Naive thymus-derived CD4-positive, alpha-beta T cell (primary cell): ENCODE results near the gene PPFIBP2. TPM values are rescaled to one million over a fixed set of nuclear protein-coding genes. Genes with fewer than 3 reads are reported as not detected.
A peak's percentile ranks its signal among the peaks of the same experiment; 100 is the strongest.
"Not testable (repeated sequence)": the region's sequence is repeated elsewhere in the genome, so short reads cannot be mapped to it uniquely, and the experiment has no call there.

Experiments
- ATAC-seq: fragments of 150-1000 bp; cut with Tn5 transposase; 2 replicates; pipeline ENCODE4 v1.10.0; 2021; ENCODE audit warnings: mild to moderate bottlenecking, moderate library complexity
- CTCF ChIA-PET: fragments of 350-600 bp; sonication (Branson Sonifier 250); formaldehyde crosslinking; loops from one replicate; lab custom pipeline; 2021; ENCODE audit warnings: antibody characterized with exemption; lab: Charles Lee
- POLR2A ChIA-PET: fragments of 350-600 bp; sonication (Branson Sonifier 250); formaldehyde crosslinking; loops from one replicate; lab custom pipeline; 2021; ENCODE audit warnings: antibody characterized with exemption, inconsistent platforms; lab: Charles Lee
- DNase-seq, 9 donors: peaks; one replicate each; pipeline versions ENCODE4 v3.0.0 to v3.0.0-alpha.2; 2020 to 2022; ENCODE audit warnings: mixed read lengths in 1 of 9
- H3K27ac ChIP-seq: one replicate; pipeline ENCODE4 v1.7.0; 2013; ENCODE audit warnings: mild to moderate bottlenecking, low read depth, low read length, moderate library complexity
- H3K27me3 ChIP-seq, 2 donors: one replicate each; pipeline ENCODE4 v1.7.0; 2013; ENCODE audit warnings: low read length in 2 of 2, mild to moderate bottlenecking in 2 of 2, moderate library complexity in 2 of 2; ENCODE audit not compliant: control insufficient read depth in 2 of 2, insufficient read depth in 2 of 2
- H3K36me3 ChIP-seq, 3 experiments: 1 replicate in 2 of 3; 2 replicates in 1 of 3; pipeline ENCODE4 v1.7.0; 2013; ENCODE audit warnings: low read length in 3 of 3, mild to moderate bottlenecking in 3 of 3, moderate library complexity in 1 of 3; ENCODE audit not compliant: insufficient read depth in 3 of 3, control insufficient read depth in 2 of 3
- H3K4me1 ChIP-seq, 2 donors: one replicate each; pipeline ENCODE4 v1.7.0; 2013; ENCODE audit warnings: low read length in 2 of 2, mild to moderate bottlenecking in 2 of 2, moderate library complexity in 1 of 2; ENCODE audit not compliant: control insufficient read depth in 2 of 2, insufficient read depth in 2 of 2
- H3K4me3 ChIP-seq: 2 replicates; pipeline ENCODE4 v1.7.0; 2013; ENCODE audit warnings: mild to moderate bottlenecking, low read length
- H3K9me3 ChIP-seq, 3 experiments: 1 replicate in 2 of 3; 2 replicates in 1 of 3; pipeline ENCODE4 v1.7.0; 2013; ENCODE audit warnings: low read length in 3 of 3; ENCODE audit not compliant: control insufficient read depth in 2 of 3
- H3K27ac Mint-ChIP-seq, 9 donors: one replicate each; pipeline ENCODE4 v1.8.0; 2020 to 2022; ENCODE audit warnings: mixed read lengths in 9 of 9, mild to moderate bottlenecking in 8 of 9, moderate library complexity in 5 of 9, inconsistent platforms in 2 of 9
- H3K27me3 Mint-ChIP-seq, 5 donors: one replicate each; pipeline ENCODE4 v1.8.0; 2021 to 2022; ENCODE audit warnings: mixed read lengths in 5 of 5, mild to moderate bottlenecking in 1 of 5
- H3K36me3 Mint-ChIP-seq, 5 donors: one replicate each; pipeline ENCODE4 v1.8.0; 2020 to 2022; ENCODE audit warnings: mixed read lengths in 5 of 5, mild to moderate bottlenecking in 3 of 5, inconsistent platforms in 1 of 5
- H3K4me1 Mint-ChIP-seq, 7 donors: one replicate each; pipeline ENCODE4 v1.8.0; 2020 to 2022; ENCODE audit warnings: mixed read lengths in 7 of 7, mild to moderate bottlenecking in 3 of 7, inconsistent platforms in 1 of 7
- H3K4me3 Mint-ChIP-seq, 10 donors: one replicate each; pipeline ENCODE4 v1.8.0; 2020 to 2022; ENCODE audit warnings: mild to moderate bottlenecking in 10 of 10, mixed read lengths in 10 of 10, moderate library complexity in 6 of 10, inconsistent platforms in 2 of 10
- H3K9me3 Mint-ChIP-seq, 11 donors: one replicate each; pipeline ENCODE4 v1.8.0; 2020 to 2022; ENCODE audit warnings: mixed read lengths in 11 of 11, mild to moderate bottlenecking in 4 of 11, inconsistent platforms in 1 of 11, moderate library complexity in 1 of 11
- intact Hi-C, 2 donors: fragments of 100-400 bp; cut with micrococcal nuclease; formaldehyde crosslinking; loops; one replicate each; pipeline ENCODE4 v1.15.1; 2023
- polyA plus RNA-seq, 2 donors: library from polyadenylated mRNA; unstranded; fragments of 300-500 nt; fragmentation: Illumina TruSeq; gene quantifications; one replicate each; pipeline ENCODE4 v1.2.3, GENCODE V29; 2021
- total RNA-seq, 6 experiments: library from RNA in 5 of 6; stranded (reverse) in 5 of 6; gene quantifications; 1 replicate in 5 of 6; 2 replicates in 1 of 6; pipeline ENCODE4 v1.2.3 and lab custom pipeline; 2021 to 2026

Gene PPFIBP2
- total and polyA plus RNA-seq, 7 experiments from 2014 or later: 5.7 to 55.6 (median 42.6) TPM

- H3K36me3 Mint-ChIP-seq: peaks cover 0 to 17% (median 0%) of the 10 kb centered on the region in 5 donors
- H3K36me3 ChIP-seq, H3K9me3 Mint-ChIP-seq, H3K4me3 ChIP-seq, ATAC-seq, H3K4me1 Mint-ChIP-seq, H3K9me3 ChIP-seq, H3K4me1 ChIP-seq, DNase-seq, POLR2A ChIA-PET, H3K27ac Mint-ChIP-seq, H3K27me3 ChIP-seq, CTCF ChIA-PET, H3K27me3 Mint-ChIP-seq, H3K4me3 Mint-ChIP-seq, H3K27ac ChIP-seq, intact Hi-C loops: not testable (repeated sequence)
These were observed 149.7 kb downstream of the PPFIBP2 start for GRCh38 chr11:7663531-7663930.

GRCh38 chr11:7664867-7665266 is 151.1 kb downstream of the PPFIBP2 start:
- peaks cover 0 to 6% (median 0%) of the 10 kb centered on the region in 7 donors for H3K4me1 Mint-ChIP-seq
- H3K27ac Mint-ChIP-seq: peak overlapping the region in 1 of 9 donors; percentile 36
- H3K36me3 ChIP-seq: no peaks in the 10 kb centered on the region
- H3K4me3 ChIP-seq: no peak overlapping the region
- H3K27ac ChIP-seq: no peak overlapping the region
- no peaks in the 10 kb centered on the region for H3K9me3 ChIP-seq
- CTCF ChIA-PET: interaction anchor here (0.6 to 1.4 kb wide), 3 partner anchors 17 to 222 kb away, joined by 3 to 4 read pairs (median 3); no protein-coding TSS in a partner anchor
- H3K9me3 Mint-ChIP-seq: no peaks in the 10 kb centered on the region
- ATAC-seq (no peak), DNase-seq (no peak)
- no peaks in the 10 kb centered on the region for H3K4me1 ChIP-seq
- no peaks in the 10 kb centered on the region for H3K27me3 ChIP-seq
- H3K36me3 Mint-ChIP-seq: peaks cover 0 to 17% (median 0%) of the 10 kb centered on the region in 5 donors
- intact Hi-C loops: loop anchor here (1.0 kb wide), 4 partner anchors 152 to 567 kb away; partner anchors contain the start of gene PPFIBP2 (in 2 of the 2)
- no peaks in the 10 kb centered on the region for H3K27me3 Mint-ChIP-seq
- no peak overlapping the region for H3K4me3 Mint-ChIP-seq
- POLR2A ChIA-PET: no interaction called here

DNA sequence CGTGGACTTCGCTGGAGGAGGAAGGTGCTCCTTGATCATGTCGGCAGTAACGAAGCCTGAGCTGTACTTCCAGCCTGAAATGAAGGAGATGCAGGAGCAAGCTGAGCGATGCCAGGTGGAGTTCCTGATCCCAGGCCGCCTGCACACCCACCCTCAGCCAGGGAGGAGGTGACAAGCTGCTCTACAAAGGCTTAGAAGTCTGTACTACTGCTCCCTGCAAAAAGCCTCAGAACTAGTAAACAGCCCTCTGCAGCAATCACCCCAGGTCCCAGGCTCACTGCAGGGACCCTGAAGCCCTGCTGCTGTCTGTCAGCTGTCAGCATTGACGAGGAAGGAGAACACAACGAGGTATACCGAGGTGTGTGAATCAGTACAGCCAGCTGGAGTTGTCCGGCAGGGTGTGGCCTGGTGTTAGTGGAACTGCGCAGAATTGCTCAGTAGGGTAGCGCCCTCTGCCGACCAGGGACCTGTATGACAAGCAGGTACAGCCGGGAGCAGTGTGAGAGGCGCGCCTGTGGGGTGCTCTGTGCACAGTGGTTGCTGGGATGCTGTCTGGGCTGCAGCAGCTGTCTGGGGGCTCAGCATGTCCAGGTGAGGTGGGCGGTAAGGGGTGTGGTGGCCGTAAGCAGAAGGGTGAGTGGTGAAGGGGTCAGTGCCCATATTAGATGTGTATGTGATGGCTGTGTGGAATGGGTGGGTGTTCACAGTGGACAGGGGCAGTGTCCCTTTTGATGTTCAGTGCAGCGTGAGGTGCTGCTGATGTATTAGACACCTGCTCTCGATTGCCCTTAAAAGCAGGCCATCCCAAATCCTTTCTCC is 151.9 kb downstream of the PPFIBP2 start:
- POLR2A ChIA-PET: no interaction called here
- no peaks in the 10 kb centered on the region for H3K36me3 ChIP-seq
- H3K36me3 Mint-ChIP-seq: peaks cover 0 to 17% (median 0%) of the 10 kb centered on the region in 5 donors
- no peaks in the 10 kb centered on the region for H3K9me3 ChIP-seq
- H3K27ac Mint-ChIP-seq: peak overlapping the region in 1 of 9 donors; percentile 17
- H3K4me3 Mint-ChIP-seq: no peak overlapping the region
- no peaks in the 10 kb centered on the region for H3K9me3 Mint-ChIP-seq
- ATAC-seq: peak; percentile 98
- DNase-seq: peak; percentile 24 to 73 (median 62)
- H3K27me3 Mint-ChIP-seq: peaks cover 0 to 3% (median 0%) of the 10 kb centered on the region in 5 donors
- no peak overlapping the region for H3K27ac ChIP-seq
- intact Hi-C loops: loop anchor here (1.0 kb wide), 4 partner anchors 152 to 567 kb away; partner anchors contain the start of gene PPFIBP2 (in 2 of the 2)
- peaks cover 0 to 6% (median 2%) of the 10 kb centered on the region in 7 donors for H3K4me1 Mint-ChIP-seq
- no peak overlapping the region for H3K4me3 ChIP-seq
- CTCF ChIA-PET: interaction anchor here (0.6 to 1.4 kb wide), 4 partner anchors 16 to 223 kb away, joined by 3 to 4 read pairs (median 3); partner anchors contain the start of gene PPFIBP2
- H3K4me1 ChIP-seq: no peaks in the 10 kb centered on the region
- no peaks in the 10 kb centered on the region for H3K27me3 ChIP-seq

DNA sequence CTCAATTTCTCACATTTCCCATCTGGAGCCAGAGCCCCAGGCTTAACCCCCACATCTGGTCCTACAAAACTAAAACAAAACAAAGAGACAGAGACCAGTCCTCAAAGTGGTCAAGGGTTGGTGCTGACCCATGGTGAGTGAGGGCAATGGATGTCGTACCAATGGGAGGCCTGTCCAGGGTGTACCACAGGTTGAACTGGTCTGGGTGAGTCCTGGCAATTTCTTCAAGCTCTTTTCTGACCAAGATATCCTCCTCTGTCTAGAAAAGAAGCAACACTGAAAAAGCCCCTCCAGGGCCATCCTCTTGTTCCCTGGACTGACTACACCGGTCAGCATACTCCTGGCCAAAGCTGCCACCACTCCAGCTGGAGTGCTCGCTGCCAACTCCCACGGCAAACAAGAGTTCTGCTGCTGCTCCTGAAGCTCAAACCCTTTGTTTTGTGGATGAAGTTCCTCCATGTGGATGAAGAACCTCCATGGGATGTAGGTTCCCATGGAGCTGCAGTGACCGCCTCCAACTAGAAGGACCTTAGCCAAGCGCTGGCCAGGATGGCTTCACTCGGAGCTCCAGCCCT is 152.6 kb downstream of the PPFIBP2 start:
- DNase-seq (no peak), ATAC-seq (no peak)
- Mint-ChIP-seq H3K4me3 (no peak overlapping the region), H3K9me3 (no peaks in the 10 kb centered on the region), H3K4me1 (peaks cover 0 to 6% (median 3%) of the 10 kb centered on the region in 7 donors), H3K27me3 (peaks cover 0 to 8% (median 0%) of the 10 kb centered on the region in 5 donors), H3K36me3 (peaks cover 0 to 13% (median 0%) of the 10 kb centered on the region in 5 donors), H3K27ac (no peak overlapping the region)
- Histone ChIP-seq H3K9me3 (no peaks in the 10 kb centered on the region), H3K27ac (no peak overlapping the region), H3K4me3 (no peak overlapping the region), H3K4me1 (no peaks in the 10 kb centered on the region), H3K36me3 (no peaks in the 10 kb centered on the region), H3K27me3 (no peaks in the 10 kb centered on the region)
- intact Hi-C loops: no loop called here
- CTCF ChIA-PET: no interaction called here
- POLR2A ChIA-PET: no interaction called here

GRCh38 chr11:7667460-7667859 is 153.7 kb downstream of the PPFIBP2 start:
- Mint-ChIP-seq H3K9me3 (no peaks in the 10 kb centered on the region), H3K4me1 (peaks cover 0 to 11% (median 3%) of the 10 kb centered on the region in 7 donors), H3K4me3 (no peak overlapping the region), H3K36me3 (peaks cover 0 to 12% (median 0%) of the 10 kb centered on the region in 5 donors), H3K27ac (no peak overlapping the region), H3K27me3 (peaks cover under 1 to 16% (median 7%) of the 10 kb centered on the region in 5 donors)
- no peak overlapping the region for H3K4me3 ChIP-seq
- no peaks in the 10 kb centered on the region for H3K9me3 ChIP-seq
- intact Hi-C loops: no loop called here
- no peaks in the 10 kb centered on the region for H3K4me1 ChIP-seq
- DNase-seq (no peak), ATAC-seq (no peak)
- no peaks in the 10 kb centered on the region for H3K27me3 ChIP-seq
- no peak overlapping the region for H3K27ac ChIP-seq
- ChIA-PET CTCF (no interaction called here), POLR2A (no interaction called here)
- H3K36me3 ChIP-seq: no peaks in the 10 kb centered on the region

DNA sequence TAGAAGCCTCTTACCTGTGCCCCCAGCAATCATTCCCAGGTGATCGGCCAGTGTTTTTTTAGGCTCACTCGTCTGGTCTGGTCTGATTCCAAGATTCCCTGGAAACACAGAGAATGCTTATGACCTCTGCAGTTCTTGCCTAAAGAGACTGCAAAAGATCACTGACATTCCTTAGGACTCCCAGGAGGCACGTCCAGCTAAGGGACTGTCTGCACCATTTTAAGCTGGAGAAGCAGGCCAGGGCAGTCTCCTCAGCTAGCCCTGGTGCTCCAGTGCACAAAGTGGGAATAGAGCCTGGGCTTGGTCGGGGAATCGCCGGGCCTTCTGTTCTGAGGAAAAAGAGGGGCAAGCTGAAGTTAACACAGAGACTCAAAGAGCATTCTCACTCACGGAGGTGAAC is 154.7 kb downstream of the PPFIBP2 start:
- H3K27ac ChIP-seq: no peak overlapping the region
- intact Hi-C loops: no loop called here
- no peak for DNase-seq
- H3K27me3 ChIP-seq: peaks cover 0 to 8% of the 10 kb centered on the region in 2 donors
- ChIA-PET POLR2A (no interaction called here), CTCF (no interaction called here)
- peaks cover 0 to 5% of the 10 kb centered on the region in 2 donors for H3K4me1 ChIP-seq
- peaks cover 0 to 16% (median 3%) of the 10 kb centered on the region in 7 donors for H3K4me1 Mint-ChIP-seq
- H3K36me3 Mint-ChIP-seq: peaks cover 0 to 12% (median 0%) of the 10 kb centered on the region in 5 donors
- peaks cover 6 to 20% (median 13%) of the 10 kb centered on the region in 5 donors for H3K27me3 Mint-ChIP-seq
- no peak for ATAC-seq
- peaks cover 0 to 2% (median 0%) of the 10 kb centered on the region in 11 donors for H3K9me3 Mint-ChIP-seq
- no peak overlapping the region for H3K27ac Mint-ChIP-seq
- no peak overlapping the region for H3K4me3 Mint-ChIP-seq
- no peaks in the 10 kb centered on the region for H3K9me3 ChIP-seq
- no peak overlapping the region for H3K4me3 ChIP-seq
- no peaks in the 10 kb centered on the region for H3K36me3 ChIP-seq
